Smooth muscle cell (in vitro differentiated cells): Measurements from ENCODE around the gene SNN. TPM values are rescaled to one million over a fixed set of nuclear protein-coding genes. Genes with fewer than 3 reads are reported as not detected.

Source experiments
- DNase-seq: peaks from one replicate; lab custom pipeline; 2025; ENCODE audit not compliant: unreplicated experiment; lab: John Stamatoyannopoulos, UW
- H2AFZ ChIP-seq: fragments of 200-600 bp; sonication (generic); 2 replicates; pipeline ENCODE4 v1.6.0; 2016; ENCODE audit warnings: antibody characterized with exemption, low read depth, mild to moderate bottlenecking
- H3F3A ChIP-seq: fragments of 200-600 bp; sonication (generic); 2 replicates; pipeline ENCODE4 v1.6.0; 2017; ENCODE audit warnings: antibody characterized with exemption, low read depth
- H3K27ac ChIP-seq: fragments of 200-600 bp; sonication (generic); 2 replicates; pipeline ENCODE4 v1.5.1; 2016; ENCODE audit warnings: low read depth, mild to moderate bottlenecking
- H3K27me3 ChIP-seq: fragments of 200-600 bp; sonication (generic); 2 replicates; pipeline ENCODE4 v1.6.1; 2016; ENCODE audit warnings: low read depth, mild to moderate bottlenecking
- H3K36me3 ChIP-seq: fragments of 200-600 bp; sonication (generic); 2 replicates; pipeline ENCODE4 v1.5.1; 2016; ENCODE audit warnings: low read depth
- H3K4me1 ChIP-seq: fragments of 200-600 bp; sonication (generic); 2 replicates; pipeline ENCODE4 v1.5.1; 2016; ENCODE audit warnings: low read depth
- H3K4me2 ChIP-seq: fragments of 200-600 bp; sonication (generic); 2 replicates; pipeline ENCODE4 v1.6.0; 2016; ENCODE audit warnings: mild to moderate bottlenecking
- H3K4me3 ChIP-seq: fragments of 200-600 bp; sonication (generic); 2 replicates; pipeline ENCODE4 v1.5.1; 2016; ENCODE audit warnings: mild to moderate bottlenecking
- H3K79me2 ChIP-seq: fragments of 200-600 bp; sonication (generic); 2 replicates; pipeline ENCODE4 v1.6.0; 2016; ENCODE audit warnings: low read depth, mild to moderate bottlenecking
- H3K9ac ChIP-seq: fragments of 200-600 bp; sonication (generic); 2 replicates; pipeline ENCODE4 v1.6.0; 2016; ENCODE audit warnings: low read depth
- H3K9me3 ChIP-seq: fragments of 200-600 bp; sonication (generic); replicated peaks from 2 replicates; pipeline ENCODE4 v1.5.1; 2016; ENCODE audit warnings: low read depth
- H4K20me1 ChIP-seq: fragments of 200-600 bp; sonication (generic); 2 replicates; pipeline ENCODE4 v1.6.0; 2016; ENCODE audit warnings: low read depth
- CTCF ChIP-seq: fragments of 200-600 bp; sonication (generic); IDR thresholded peaks from 2 replicates; pipeline ENCODE4 v1.5.1; 2017; ENCODE audit warnings: borderline replicate concordance, mild to moderate bottlenecking, antibody characterized with exemption; ENCODE audit not compliant: insufficient read depth, poor library complexity, severe bottlenecking
- WGBS: methylation state at CpG from one replicate; pipeline ENCODE4 v1.1.7; 2016; ENCODE audit warnings: low lambda C conversion rate; 5-methylcytosine and 5-hydroxymethylcytosine counted together
- polyA plus RNA-seq: library from polyadenylated mRNA; unstranded; fragments of >200 nt; fragmentation: Nextera tagmentation; extraction: Ambion mirVana; gene quantifications from 2 replicates; pipeline ENCODE4 v1.2.1, GENCODE V29; 2016
- total RNA-seq: library from RNA; depleted of rRNA; stranded (reverse); fragments of >200 nt; gene quantifications from 2 replicates; pipeline ENCODE4 v1.2.3, GENCODE V29; 2014

The SNN gene
- total and polyA plus RNA-seq, 2 experiments from 2014 or later, result 6.4 to 10.9 TPM

- H3K79me2 ChIP-seq, result peaks cover 15% of the 10 kb centered on the region
- H3K4me2 ChIP-seq, result no peak overlapping the region
- no peaks in the 10 kb centered on the region for H3K27me3 ChIP-seq
- no peak for TF ChIP-seq CTCF
- no peak for DNase-seq
- H3K27ac ChIP-seq, result no peak overlapping the region
- no peak overlapping the region for H3K4me3 ChIP-seq
- H2AFZ ChIP-seq, result no peak overlapping the region
- H3K9me3 ChIP-seq, result no peaks in the 10 kb centered on the region
- no peak overlapping the region for H3K9ac ChIP-seq
- WGBS, result 94% methylated on average over 25 of the region's 25 CpGs
- no peaks in the 10 kb centered on the region for H3F3A ChIP-seq
- peaks cover 6% of the 10 kb centered on the region for H3K4me1 ChIP-seq
- peaks cover 86% of the 10 kb centered on the region for H4K20me1 ChIP-seq
- H3K36me3 ChIP-seq, result no peaks in the 10 kb centered on the region
These were observed 4.2 kb downstream of the SNN start for GRCh38 chr16:11672206-11673090.

- Histone ChIP-seq H3K9me3 (no peaks in the 10 kb centered on the region), H3F3A (no peaks in the 10 kb centered on the region), H3K4me3 (no peak overlapping the region), H4K20me1 (peaks cover 95% of the 10 kb centered on the region), H3K36me3 (no peaks in the 10 kb centered on the region), H3K9ac (no peak overlapping the region), H3K27me3 (no peaks in the 10 kb centered on the region), H3K27ac (no peak overlapping the region), H3K4me1 (peaks cover 6% of the 10 kb centered on the region), H2AFZ (no peak overlapping the region), H3K4me2 (no peak overlapping the region), H3K79me2 (peaks cover 15% of the 10 kb centered on the region)
- WGBS, result 93% methylated on average over 25 of the region's 25 CpGs
- TF ChIP-seq CTCF, result no peak
- DNase-seq, result no peak
These were observed 5.1 kb downstream of the SNN start for GRCh38 chr16:11673091-11674000.

GRCh38 chr16:11674001-11674817, 6.0 kb downstream of the SNN start:
- H3K79me2 ChIP-seq, result peaks cover 9% of the 10 kb centered on the region
- no peak overlapping the region for H3K4me2 ChIP-seq
- no peak for DNase-seq
- H3K36me3 ChIP-seq, result no peaks in the 10 kb centered on the region
- 88% methylated on average over 25 of the region's 25 CpGs for WGBS
- H3F3A ChIP-seq, result no peaks in the 10 kb centered on the region
- no peak overlapping the region for H3K9ac ChIP-seq
- no peaks in the 10 kb centered on the region for H3K27me3 ChIP-seq
- no peak for TF ChIP-seq CTCF
- H3K9me3 ChIP-seq, result no peaks in the 10 kb centered on the region
- H3K4me3 ChIP-seq, result no peak overlapping the region
- H3K4me1 ChIP-seq, result peaks cover 6% of the 10 kb centered on the region
- H2AFZ ChIP-seq, result no peak overlapping the region
- peaks cover 100% of the 10 kb centered on the region for H4K20me1 ChIP-seq
- no peak overlapping the region for H3K27ac ChIP-seq
